Urinary bladder (tissue), 4 donors: ENCODE data around the gene SYNE1. TPM values are rescaled to one million over a fixed set of nuclear protein-coding genes. Genes with fewer than 3 reads are reported as not detected.
A peak's percentile ranks its signal among the peaks of the same experiment; 100 is the strongest.

Experiments
- DNase-seq: peaks from one replicate; pipeline ENCODE4 v3.0.0-alpha.2; 2015; ENCODE audit errors: extremely low spot score
- H3K27ac ChIP-seq: one replicate; pipeline ENCODE4 v1.5.1; 2013; ENCODE audit warnings: low read depth, mild to moderate bottlenecking, moderate library complexity
- H3K36me3 ChIP-seq: one replicate; pipeline ENCODE4 v1.6.1; 2013; ENCODE audit warnings: mild to moderate bottlenecking, moderate library complexity; ENCODE audit not compliant: insufficient read depth
- H3K4me1 ChIP-seq: one replicate; pipeline ENCODE4 v1.6.1; 2013; ENCODE audit warnings: mild to moderate bottlenecking, moderate library complexity; ENCODE audit not compliant: insufficient read depth
- H3K4me3 ChIP-seq: one replicate; pipeline ENCODE4 v1.5.1; 2013; ENCODE audit warnings: low read depth, low read length
- WGBS: extraction: QIAGEN DNeasy Blood & Tissue Kit; methylation state at CpG from one replicate; pipeline ENCODE4 v1.1.7; 2013; 5-methylcytosine and 5-hydroxymethylcytosine counted together
- polyA plus RNA-seq: library from polyadenylated mRNA; stranded (reverse); fragments of 200-250 nt; gene quantifications from one replicate; pipeline ENCODE4 v1.2.3, GENCODE V29; 2013
- total RNA-seq: library from RNA; depleted of rRNA; stranded (reverse); fragments of >200 nt; gene quantifications from one replicate; pipeline ENCODE4 v1.2.3, GENCODE V29; 2014
- donor health status: healthy with polysubstance abuse.
- donor health status: healthy.

Gene SYNE1
- total and polyA plus RNA-seq, 2 donors = 41.9 to 266 TPM

- Histone ChIP-seq H3K4me1 (no peaks in the 10 kb centered on the region), H3K4me3 (no peak overlapping the region), H3K36me3 (peaks cover 4% of the 10 kb centered on the region), H3K27ac (no peak overlapping the region)
- DNase-seq = no peak
- 74% methylated on average over 8 of the region's 8 CpGs for WGBS
Measured at GRCh38 chr6:152135755-152136448, 501.3 kb downstream of the SYNE1 start.

GRCh38 chr6:152130441-152130840 lies 506.7 kb downstream of the SYNE1 start:
- Histone ChIP-seq H3K36me3 (peaks cover 4% of the 10 kb centered on the region), H3K27ac (no peak overlapping the region), H3K4me1 (no peaks in the 10 kb centered on the region), H3K4me3 (no peak overlapping the region)
- DNase-seq = no peak
- WGBS = 50% methylated on average over 2 of the region's 2 CpGs

- H3K27ac ChIP-seq = no peak overlapping the region
- H3K4me3 ChIP-seq = peak overlapping the region; percentile 24
- no peaks in the 10 kb centered on the region for H3K4me1 ChIP-seq
- WGBS = 33% methylated on average over 9 of the region's 9 CpGs
- H3K36me3 ChIP-seq = peaks cover 4% of the 10 kb centered on the region
- no peak for DNase-seq
Measured at GRCh38 chr6:152129691-152130151, 507.4 kb downstream of the SYNE1 start.

GRCh38 chr6:152127432-152128165 lies 509.6 kb downstream of the SYNE1 start:
- Histone ChIP-seq H3K4me3 (no peak overlapping the region), H3K27ac (no peak overlapping the region)
- WGBS = 79% methylated on average over 8 of the region's 8 CpGs

GRCh38 chr6:152124429-152125074 lies 512.6 kb downstream of the SYNE1 start:
- WGBS = 57% methylated on average over 3 of the region's 3 CpGs

More at GRCh38 chr6:152127432-152128165, 509.6 kb downstream of the SYNE1 start:
- Histone ChIP-seq H3K36me3 (peaks cover 2% of the 10 kb centered on the region), H3K4me1 (no peaks in the 10 kb centered on the region)
- no peak for DNase-seq

GRCh38 chr6:152123076-152123475 lies 514.1 kb downstream of the SYNE1 start:
- no peak overlapping the region for H3K27ac ChIP-seq
- 87% methylated on average over 3 of the region's 3 CpGs for WGBS
- peaks cover 7% of the 10 kb centered on the region for H3K36me3 ChIP-seq
- H3K4me1 ChIP-seq = no peaks in the 10 kb centered on the region
- H3K4me3 ChIP-seq = no peak overlapping the region
- DNase-seq = no peak

More at GRCh38 chr6:152124429-152125074, 512.6 kb downstream of the SYNE1 start:
- peaks cover 6% of the 10 kb centered on the region for H3K36me3 ChIP-seq
- no peak overlapping the region for H3K4me3 ChIP-seq
- H3K27ac ChIP-seq = no peak overlapping the region
- peak; percentile 29 for DNase-seq
- no peaks in the 10 kb centered on the region for H3K4me1 ChIP-seq

- WGBS = 95% methylated on average over 12 of the region's 12 CpGs
- no peak overlapping the region for H3K27ac ChIP-seq
- peaks cover 7% of the 10 kb centered on the region for H3K36me3 ChIP-seq
- no peak overlapping the region for H3K4me3 ChIP-seq
- no peak for DNase-seq
- no peaks in the 10 kb centered on the region for H3K4me1 ChIP-seq
Measured at GRCh38 chr6:152122434-152122833, 514.7 kb downstream of the SYNE1 start.

- DNase-seq = no peak
- 58% methylated on average over 3 of the region's 3 CpGs for WGBS
- Histone ChIP-seq H3K4me3 (no peak overlapping the region), H3K4me1 (no peaks in the 10 kb centered on the region), H3K27ac (no peak overlapping the region), H3K36me3 (peaks cover 7% of the 10 kb centered on the region)
Measured at GRCh38 chr6:152121910-152122309, 515.3 kb downstream of the SYNE1 start.

- Histone ChIP-seq H3K4me3 (no peak overlapping the region), H3K4me1 (no peaks in the 10 kb centered on the region), H3K36me3 (peaks cover 7% of the 10 kb centered on the region), H3K27ac (no peak overlapping the region)
- no peak for DNase-seq
- 76% methylated on average over 7 of the region's 7 CpGs for WGBS
Measured at GRCh38 chr6:152119831-152120230, 517.3 kb downstream of the SYNE1 start.

GRCh38 chr6:152118678-152119077 lies 518.5 kb downstream of the SYNE1 start:
- DNase-seq = no peak
- 91% methylated on average over 5 of the region's 5 CpGs for WGBS
- no peak overlapping the region for H3K4me3 ChIP-seq
- H3K36me3 ChIP-seq = peaks cover 7% of the 10 kb centered on the region
- no peaks in the 10 kb centered on the region for H3K4me1 ChIP-seq
- no peak overlapping the region for H3K27ac ChIP-seq

- Histone ChIP-seq H3K27ac (no peak overlapping the region), H3K4me1 (no peaks in the 10 kb centered on the region), H3K4me3 (no peak overlapping the region), H3K36me3 (peaks cover 7% of the 10 kb centered on the region)
- WGBS = 94% methylated on average over 3 of the region's 3 CpGs
- no peak for DNase-seq
Measured at GRCh38 chr6:152118224-152118623, 518.9 kb downstream of the SYNE1 start.

GRCh38 chr6:152117156-152118133 lies 519.7 kb downstream of the SYNE1 start:
- Histone ChIP-seq H3K4me3 (no peak overlapping the region), H3K4me1 (no peaks in the 10 kb centered on the region), H3K36me3 (peaks cover 6% of the 10 kb centered on the region), H3K27ac (no peak overlapping the region)
- DNase-seq = no peak
- WGBS = 42% methylated on average over 9 of the region's 9 CpGs
